Trophoblast cell (in vitro differentiated cells and primary cell): Measurements from ENCODE around the gene DAG1.

Experiments
- DNase-seq, 2 donors: peaks; one replicate each; pipeline ENCODE4 v3.0.0-alpha.2; 2016
- H2AFZ ChIP-seq: 2 replicates; pipeline ENCODE4 v1.6.1; 2013; ENCODE audit warnings: low read length, moderate library complexity, mild to moderate bottlenecking; ENCODE audit not compliant: insufficient read depth, poor library complexity
- H2AK5ac ChIP-seq: 2 replicates; pipeline ENCODE4 v1.6.1; 2013; ENCODE audit warnings: mild to moderate bottlenecking, low read length
- H2BK120ac ChIP-seq: 2 replicates; pipeline ENCODE4 v1.6.1; 2013; ENCODE audit warnings: low read length, mild to moderate bottlenecking, moderate library complexity; ENCODE audit not compliant: insufficient read depth, poor library complexity
- H2BK12ac ChIP-seq: 2 replicates; pipeline ENCODE4 v1.6.1; 2013; ENCODE audit warnings: mild to moderate bottlenecking, low read length, moderate library complexity
- H2BK5ac ChIP-seq: 2 replicates; pipeline ENCODE4 v1.6.1; 2013; ENCODE audit warnings: low read length, low read depth, moderate library complexity, mild to moderate bottlenecking; ENCODE audit not compliant: poor library complexity
- H3K14ac ChIP-seq: 2 replicates; pipeline ENCODE4 v1.6.1; 2013; ENCODE audit warnings: mild to moderate bottlenecking, low read length
- H3K18ac ChIP-seq: 2 replicates; pipeline ENCODE4 v1.6.1; 2013; ENCODE audit warnings: mild to moderate bottlenecking, low read length
- H3K23ac ChIP-seq: 2 replicates; pipeline ENCODE4 v1.6.1; 2013; ENCODE audit warnings: low read length
- H3K27ac ChIP-seq: 2 replicates; pipeline ENCODE4 v1.5.1; 2013; ENCODE audit warnings: low read depth, mild to moderate bottlenecking, inconsistent platforms, low read length, moderate library complexity
- H3K27me3 ChIP-seq: 2 replicates; pipeline ENCODE4 v1.6.1; 2013; ENCODE audit warnings: inconsistent platforms, mild to moderate bottlenecking, low read length, moderate library complexity; ENCODE audit not compliant: insufficient read depth
- H3K36me3 ChIP-seq, 2 experiments: 1 replicate in 1 of 2; 2 replicates in 1 of 2; pipeline ENCODE4 v1.6.1; 2013; ENCODE audit warnings: low read length in 2 of 2, mild to moderate bottlenecking in 2 of 2, moderate library complexity in 1 of 2; ENCODE audit not compliant: insufficient read depth in 2 of 2, control insufficient read depth in 1 of 2
- H3K4ac ChIP-seq: 2 replicates; pipeline ENCODE4 v1.6.1; 2013; ENCODE audit warnings: low read depth, mild to moderate bottlenecking, low read length, moderate library complexity
- H3K4me1 ChIP-seq, 2 experiments: 1 replicate in 1 of 2; 2 replicates in 1 of 2; pipeline ENCODE4 v1.6.1; 2013; ENCODE audit warnings: low read length in 2 of 2, mild to moderate bottlenecking in 2 of 2, moderate library complexity in 1 of 2; ENCODE audit not compliant: insufficient read depth in 2 of 2, control insufficient read depth in 1 of 2
- H3K4me2 ChIP-seq: 2 replicates; pipeline ENCODE4 v1.6.1; 2013; ENCODE audit warnings: inconsistent platforms, mild to moderate bottlenecking, low read length, moderate library complexity
- H3K4me3 ChIP-seq: 2 replicates; pipeline ENCODE4 v1.5.1; 2013; ENCODE audit warnings: mild to moderate bottlenecking, low read depth, low read length, inconsistent platforms
- H3K79me1 ChIP-seq: one replicate; pipeline ENCODE4 v1.6.1; 2013; ENCODE audit warnings: low read length
- H3K79me2 ChIP-seq: 2 replicates; pipeline ENCODE4 v1.6.1; 2013; ENCODE audit warnings: low read length, mild to moderate bottlenecking; ENCODE audit not compliant: control insufficient read depth, insufficient read depth, poor library complexity
- H3K9ac ChIP-seq: 2 replicates; pipeline ENCODE4 v1.6.1; 2013; ENCODE audit warnings: mild to moderate bottlenecking, low read length
- H3K9me3 ChIP-seq: 2 replicates; pipeline ENCODE4 v1.6.1; 2013; ENCODE audit warnings: low read depth, mild to moderate bottlenecking, control low read depth, inconsistent platforms, low read length; ENCODE audit not compliant: insufficient read depth
- H4K12ac ChIP-seq: 2 replicates; pipeline ENCODE4 v1.6.1; 2013; ENCODE audit warnings: low read depth, mild to moderate bottlenecking, low read length, moderate library complexity
- H4K8ac ChIP-seq: 2 replicates; pipeline ENCODE4 v1.6.1; 2013; ENCODE audit warnings: low read depth, mild to moderate bottlenecking, low read length, moderate library complexity
- H4K91ac ChIP-seq: one replicate; pipeline ENCODE4 v1.6.1; 2013; ENCODE audit warnings: low read depth, mild to moderate bottlenecking, low read length, moderate library complexity
- WGBS: extraction: QIAGEN DNeasy Blood & Tissue Kit; methylation state at CpG from one replicate; pipeline ENCODE4 v1.1.7; 2013; ENCODE audit warnings: missing lambda C conversion rate; ENCODE audit not compliant: insufficient read length, insufficient coverage; ENCODE audit errors: extremely low coverage; 5-methylcytosine and 5-hydroxymethylcytosine counted together

The DAG1 gene

GRCh38 chr3:49554633-49555265 is 84.7 kb downstream of the DAG1 start:
- no peak overlapping the region for H3K18ac ChIP-seq
- no peak overlapping the region for H2BK12ac ChIP-seq
- H2AFZ ChIP-seq: no peak overlapping the region
- H3K4me2 ChIP-seq: peak overlapping the region; percentile 85
- no peak overlapping the region for H2AK5ac ChIP-seq
- H3K79me2 ChIP-seq: peaks cover 3% of the 10 kb centered on the region
- H3K4ac ChIP-seq: no peak overlapping the region
- H3K23ac ChIP-seq: no peak overlapping the region
- H3K4me3 ChIP-seq: peak overlapping the region; percentile 73
- H3K14ac ChIP-seq: no peak overlapping the region
- peaks cover 8 to 10% of the 10 kb centered on the region in 2 experiments for H3K4me1 ChIP-seq
- H3K9me3 ChIP-seq: no peaks in the 10 kb centered on the region
- H3K79me1 ChIP-seq: peaks cover 7% of the 10 kb centered on the region
- no CpG with 5 or more reads among the region's 66 CpGs for WGBS
- H2BK120ac ChIP-seq: no peak overlapping the region
- H3K36me3 ChIP-seq: no peaks in the 10 kb centered on the region
- no peak overlapping the region for H2BK5ac ChIP-seq
- H3K9ac ChIP-seq: peak overlapping the region; percentile 31
- H4K8ac ChIP-seq: no peak overlapping the region
- no peak overlapping the region for H3K27ac ChIP-seq
- peak; percentile 7 to 64 for DNase-seq
- peaks cover 6% of the 10 kb centered on the region for H3K27me3 ChIP-seq
- no peak overlapping the region for H4K91ac ChIP-seq
- no peak overlapping the region for H4K12ac ChIP-seq

- H3K9ac ChIP-seq: no peak overlapping the region
- H3K4ac ChIP-seq: no peak overlapping the region
- H3K14ac ChIP-seq: no peak overlapping the region
- no peak overlapping the region for H3K23ac ChIP-seq
- no peak for DNase-seq
- no peaks in the 10 kb centered on the region for H3K9me3 ChIP-seq
- no peak overlapping the region for H2BK5ac ChIP-seq
- H3K27me3 ChIP-seq: peaks cover 6% of the 10 kb centered on the region
- H4K91ac ChIP-seq: no peak overlapping the region
- H2AFZ ChIP-seq: no peak overlapping the region
- no peak overlapping the region for H2BK120ac ChIP-seq
- H3K27ac ChIP-seq: no peak overlapping the region
- H4K8ac ChIP-seq: no peak overlapping the region
- H2AK5ac ChIP-seq: no peak overlapping the region
- H3K36me3 ChIP-seq: no peaks in the 10 kb centered on the region
- H3K18ac ChIP-seq: no peak overlapping the region
- H4K12ac ChIP-seq: no peak overlapping the region
- no peak overlapping the region for H3K4me2 ChIP-seq
- peaks cover 8 to 10% of the 10 kb centered on the region in 2 experiments for H3K4me1 ChIP-seq
- peaks cover 3% of the 10 kb centered on the region for H3K79me2 ChIP-seq
- H2BK12ac ChIP-seq: no peak overlapping the region
- WGBS: no CpG with 5 or more reads among the region's 3 CpGs
- peaks cover 7% of the 10 kb centered on the region for H3K79me1 ChIP-seq
- H3K4me3 ChIP-seq: no peak overlapping the region
These were observed 86.6 kb downstream of the DAG1 start for GRCh38 chr3:49556500-49557275.

GRCh38 chr3:49563040-49563578 is 93.0 kb downstream of the DAG1 start:
- H3K4me1 ChIP-seq: peaks cover 0 to 2% of the 10 kb centered on the region in 2 experiments
- H3K9me3 ChIP-seq: no peaks in the 10 kb centered on the region
- no peak overlapping the region for H3K4me3 ChIP-seq
- no peaks in the 10 kb centered on the region for H3K79me1 ChIP-seq
- H2BK5ac ChIP-seq: no peak overlapping the region
- no peaks in the 10 kb centered on the region for H3K36me3 ChIP-seq
- no peak overlapping the region for H3K4me2 ChIP-seq
- no peak overlapping the region for H4K8ac ChIP-seq
- no peak overlapping the region for H2BK12ac ChIP-seq
- H2AFZ ChIP-seq: no peak overlapping the region
- no peak overlapping the region for H3K4ac ChIP-seq
- no peak overlapping the region for H2BK120ac ChIP-seq
- no peak overlapping the region for H3K18ac ChIP-seq
- H3K9ac ChIP-seq: no peak overlapping the region
- no peak overlapping the region for H3K27ac ChIP-seq
- no peak overlapping the region for H3K14ac ChIP-seq
- H2AK5ac ChIP-seq: no peak overlapping the region
- H3K79me2 ChIP-seq: no peaks in the 10 kb centered on the region
- H3K23ac ChIP-seq: no peak overlapping the region
- no peak overlapping the region for H4K12ac ChIP-seq
- no peaks in the 10 kb centered on the region for H3K27me3 ChIP-seq
- no CpG with 5 or more reads among the region's 4 CpGs for WGBS
- no peak overlapping the region for H4K91ac ChIP-seq
- DNase-seq: no peak

- H3K4me3 ChIP-seq: no peak overlapping the region
- no peak overlapping the region for H2BK120ac ChIP-seq
- no peaks in the 10 kb centered on the region for H3K9me3 ChIP-seq
- H3K79me2 ChIP-seq: no peaks in the 10 kb centered on the region
- no peak overlapping the region for H4K8ac ChIP-seq
- no peak overlapping the region for H2BK5ac ChIP-seq
- H2BK12ac ChIP-seq: no peak overlapping the region
- no peak overlapping the region for H2AK5ac ChIP-seq
- peaks cover 0 to 2% of the 10 kb centered on the region in 2 experiments for H3K4me1 ChIP-seq
- H3K27ac ChIP-seq: no peak overlapping the region
- no peak overlapping the region for H3K23ac ChIP-seq
- no peak overlapping the region for H3K14ac ChIP-seq
- H3K4ac ChIP-seq: no peak overlapping the region
- no peak overlapping the region for H4K91ac ChIP-seq
- H3K9ac ChIP-seq: no peak overlapping the region
- no peak overlapping the region for H2AFZ ChIP-seq
- no peak overlapping the region for H3K4me2 ChIP-seq
- no peaks in the 10 kb centered on the region for H3K79me1 ChIP-seq
- no peak overlapping the region for H4K12ac ChIP-seq
- no peak overlapping the region for H3K18ac ChIP-seq
- no peaks in the 10 kb centered on the region for H3K36me3 ChIP-seq
- DNase-seq: no peak
- WGBS: no CpG with 5 or more reads among the region's 4 CpGs
- H3K27me3 ChIP-seq: no peaks in the 10 kb centered on the region
These were observed 93.7 kb downstream of the DAG1 start for GRCh38 chr3:49563766-49564165.
